HCT116 (cell line): ENCODE results near the gene CAPN3. TPM values are rescaled to one million over a fixed set of nuclear protein-coding genes. Genes with fewer than 3 reads are reported as not detected.

Experiments used
- ATAC-seq: fragments of 200-7000 bp; cut with Tn5 transposase; 2 replicates; pipeline ENCODE4 v1.9.1; 2020; ENCODE audit warnings: mild to moderate bottlenecking, moderate library complexity
- BruUV-seq: library from RNA; stranded (reverse); fragments of 400-500 nt; replicated peaks from 2 replicates; lab custom pipeline; 2021; lab: Mats Ljungman, UMichigan
- CTCF ChIA-PET: fragments of 300-600 bp; sonication (Branson Sonifier 250); formaldehyde crosslinking; loops from one replicate; lab custom pipeline; 2021; ENCODE audit warnings: antibody characterized with exemption; lab: Charles Lee
- POLR2A ChIA-PET: fragments of 300-600, 350-600 bp; sonication (Branson Sonifier 250); formaldehyde crosslinking; loops from one replicate; lab custom pipeline; 2021; ENCODE audit warnings: antibody characterized with exemption; lab: Charles Lee
- RAD21 ChIA-PET, 2 experiments: fragments of 300-600 bp; sonication (Branson Sonifier 250); formaldehyde crosslinking; loops; one replicate each; lab custom pipeline; 2023; ENCODE audit warnings: low total read pairs in 2 of 2; ENCODE audit not compliant: uncharacterized antibody in 2 of 2, unreplicated experiment in 2 of 2, low non-redundant PET in 1 of 2; lab: Charles Lee
- DNase-seq: peaks from one replicate; pipeline ENCODE4 v3.0.0-alpha.2; 2010; ENCODE audit warnings: low read depth, low spot score
- H2AFZ ChIP-seq: fragments of 200-600 bp; shearing (Covaris generic), sonication (generic); 2 replicates; pipeline ENCODE4 v1.6.1; 2017; ENCODE audit warnings: low read depth, mixed run types, mixed read lengths, antibody characterized with exemption, low read length; ENCODE audit not compliant: poor library complexity, severe bottlenecking
- H3K27ac ChIP-seq: 2 replicates; pipeline ENCODE4 v1.5.1; 2012; ENCODE audit warnings: low read depth, low read length
- H3K27me3 ChIP-seq: fragments of 200-600 bp; sonication (generic); 2 replicates; pipeline ENCODE4 v1.6.1; 2016; ENCODE audit warnings: mixed run types, low read length, mixed read lengths; ENCODE audit not compliant: insufficient read depth
- H3K36me3 ChIP-seq, 2 experiments: fragments of 200-500 bp in 1 of 2; fragments of 200-600 bp in 1 of 2; sonication (Bioruptor generic) in 1 of 2; sonication (generic) in 1 of 2; 2 replicates each; pipeline versions ENCODE4 v1.5.1 to v1.6.1; 2014 to 2016; ENCODE audit warnings: low read length in 2 of 2, inconsistent platforms in 1 of 2, mixed read lengths in 1 of 2, mixed run types in 1 of 2; ENCODE audit not compliant: insufficient read depth in 2 of 2, control insufficient read depth in 1 of 2
- H3K4me1 ChIP-seq, 2 experiments: fragments of 200-600 bp in 1 of 2; sonication (generic) in 1 of 2; 2 replicates each; pipeline versions ENCODE4 v1.5.1 to v1.6.1; 2012 to 2017; ENCODE audit warnings: low read length in 2 of 2, inconsistent platforms in 1 of 2, mild to moderate bottlenecking in 1 of 2, mixed read lengths in 1 of 2, mixed run types in 1 of 2, moderate library complexity in 1 of 2; ENCODE audit not compliant: insufficient read depth in 2 of 2, control insufficient read depth in 1 of 2
- H3K4me2 ChIP-seq: fragments of 200-600 bp; sonication (generic); 2 replicates; pipeline ENCODE4 v1.6.1; 2017; ENCODE audit warnings: mixed run types, low read length, mixed read lengths
- H3K4me3 ChIP-seq, 2 experiments: fragments of 200-600 bp in 1 of 2; sonication (generic) in 1 of 2; replicated peaks in 1 of 2; 2 replicates each; pipeline ENCODE4 v1.5.1; 2011 to 2016; ENCODE audit warnings: low read length in 2 of 2, control low read depth in 1 of 2, low read depth in 1 of 2, mild to moderate bottlenecking in 1 of 2, mixed read lengths in 1 of 2, mixed run types in 1 of 2
- H3K79me2 ChIP-seq: fragments of 200-600 bp; sonication (generic); 2 replicates; pipeline ENCODE4 v1.6.1; 2017; ENCODE audit warnings: mild to moderate bottlenecking, mixed run types, low read length, moderate library complexity, mixed read lengths; ENCODE audit not compliant: insufficient read depth
- H3K9ac ChIP-seq: fragments of 200-600 bp; sonication (generic); 2 replicates; pipeline ENCODE4 v1.6.1; 2016; ENCODE audit warnings: low read length, mixed read lengths
- H3K9me2 ChIP-seq: fragments of 200-600 bp; sonication (generic), shearing (Covaris generic); 2 replicates; pipeline ENCODE4 v1.6.1; 2017; ENCODE audit warnings: mixed run types, mild to moderate bottlenecking, moderate library complexity; ENCODE audit not compliant: insufficient read depth
- H3K9me3 ChIP-seq, 2 experiments: fragments of 200-500 bp in 1 of 2; fragments of 200-600 bp in 1 of 2; sonication (Bioruptor generic) in 1 of 2; sonication (generic) in 1 of 2; 2 replicates each; pipeline ENCODE4 v1.6.1; 2014 to 2017; ENCODE audit warnings: low read length in 2 of 2, mixed read lengths in 2 of 2, inconsistent platforms in 1 of 2, low read depth in 1 of 2, mild to moderate bottlenecking in 1 of 2, mixed run types in 1 of 2, moderate library complexity in 1 of 2; ENCODE audit not compliant: control insufficient read depth in 1 of 2, insufficient read depth in 1 of 2
- H4K20me1 ChIP-seq: fragments of 200-600 bp; sonication (generic), shearing (Covaris generic); 2 replicates; pipeline ENCODE4 v1.6.1; 2017; ENCODE audit warnings: mixed run types, mild to moderate bottlenecking, moderate library complexity; ENCODE audit not compliant: insufficient read depth
- CBX3 ChIP-seq: IDR thresholded peaks from 2 replicates; pipeline ENCODE4 v1.6.1; 2012; ENCODE audit warnings: low read depth
- CEBPB ChIP-seq: IDR thresholded peaks from 2 replicates; pipeline ENCODE4 v1.6.1; 2012; ENCODE audit warnings: low read depth
- EGR1 ChIP-seq: IDR thresholded peaks from 2 replicates; pipeline ENCODE4 v1.6.1; 2012; ENCODE audit warnings: low read depth
- EZH2 ChIP-seq: fragments of 200-600 bp; sonication (generic); IDR thresholded peaks from 2 replicates; pipeline ENCODE4 v1.6.1; 2017; ENCODE audit warnings: antibody characterized with exemption, mixed run types
- EZH2phosphoT487 ChIP-seq: fragments of 200-600 bp; IDR thresholded peaks from 2 replicates; pipeline ENCODE4 v1.6.1; 2018; ENCODE audit warnings: antibody characterized with exemption, borderline replicate concordance
- FOSL1 ChIP-seq: IDR thresholded peaks from 2 replicates; pipeline ENCODE4 v1.6.1; 2012; ENCODE audit warnings: low read depth
- JUND ChIP-seq: IDR thresholded peaks from 2 replicates; pipeline ENCODE4 v1.6.1; 2012
- RAD21 ChIP-seq: IDR thresholded peaks from 2 replicates; pipeline ENCODE4 v1.6.1; 2012; ENCODE audit warnings: low read depth, mild to moderate bottlenecking
- SIN3A ChIP-seq: IDR thresholded peaks from 2 replicates; pipeline ENCODE4 v1.6.1; 2012; ENCODE audit warnings: low read depth
- SP1 ChIP-seq: IDR thresholded peaks from 2 replicates; pipeline ENCODE4 v1.6.1; 2012; ENCODE audit warnings: low read depth
- SRF ChIP-seq: IDR thresholded peaks from 2 replicates; pipeline ENCODE4 v1.6.1; 2012; ENCODE audit warnings: low read depth
- TCF7L2 ChIP-seq: IDR thresholded peaks from 2 replicates; pipeline ENCODE4 v1.7.0; 2011; ENCODE audit warnings: borderline replicate concordance, inconsistent platforms; ENCODE audit not compliant: insufficient read depth, insufficient read length; ENCODE audit errors: extremely low read depth
- YY1 ChIP-seq: IDR thresholded peaks from 2 replicates; pipeline ENCODE4 v1.6.1; 2011; ENCODE audit warnings: low read length, low read depth, moderate library complexity, mild to moderate bottlenecking; ENCODE audit not compliant: insufficient replicate concordance; ENCODE audit errors: extremely low read depth
- ZFX ChIP-seq: fragments of 450-650 bp; IDR thresholded peaks from 2 replicates; pipeline ENCODE4 v1.6.1; 2017
- intact Hi-C: fragments of 100-400 bp; cut with micrococcal nuclease; formaldehyde crosslinking; loops from 2 replicates; pipeline ENCODE4 v1.10.0; 2022
- total RNA-seq: library from RNA; stranded (reverse); gene quantifications from one replicate; pipeline ENCODE4 v1.2.1, GENCODE V29; 2021; ENCODE audit not compliant: unreplicated experiment
- TF ChIP-seq, protein P1 (sequence below), 3 experiments: fragments of 200-600 bp in 1 of 3; sonication (generic) in 1 of 3; IDR thresholded peaks in 2 of 3; conservative IDR thresholded peaks in 1 of 3; 2 replicates each; pipeline ENCODE4 v1.5.1; 2012 to 2017; ENCODE audit warnings: low read depth in 2 of 3, low read length in 2 of 3, antibody characterized with exemption in 1 of 3, borderline replicate concordance in 1 of 3, control low read depth in 1 of 3, mild to moderate bottlenecking in 1 of 3, mixed read lengths in 1 of 3, mixed run types in 1 of 3, moderate library complexity in 1 of 3; ENCODE audit not compliant: insufficient read depth in 1 of 3
- TF ChIP-seq, protein P2 (sequence below): IDR thresholded peaks from 2 replicates; pipeline ENCODE4 v1.6.1; 2012
- TF ChIP-seq, protein P3 (sequence below): IDR thresholded peaks from 2 replicates; pipeline ENCODE4 v1.6.1; 2012
- TF ChIP-seq, protein P4 (sequence below): IDR thresholded peaks from 2 replicates; pipeline ENCODE4 v1.6.1; 2011; ENCODE audit warnings: mild to moderate bottlenecking, low read length, moderate library complexity; ENCODE audit not compliant: insufficient replicate concordance; ENCODE audit errors: extremely low read depth

Gene CAPN3
- total RNA-seq, 1 experiment from 2014 or later: 1.8 TPM

DNA sequence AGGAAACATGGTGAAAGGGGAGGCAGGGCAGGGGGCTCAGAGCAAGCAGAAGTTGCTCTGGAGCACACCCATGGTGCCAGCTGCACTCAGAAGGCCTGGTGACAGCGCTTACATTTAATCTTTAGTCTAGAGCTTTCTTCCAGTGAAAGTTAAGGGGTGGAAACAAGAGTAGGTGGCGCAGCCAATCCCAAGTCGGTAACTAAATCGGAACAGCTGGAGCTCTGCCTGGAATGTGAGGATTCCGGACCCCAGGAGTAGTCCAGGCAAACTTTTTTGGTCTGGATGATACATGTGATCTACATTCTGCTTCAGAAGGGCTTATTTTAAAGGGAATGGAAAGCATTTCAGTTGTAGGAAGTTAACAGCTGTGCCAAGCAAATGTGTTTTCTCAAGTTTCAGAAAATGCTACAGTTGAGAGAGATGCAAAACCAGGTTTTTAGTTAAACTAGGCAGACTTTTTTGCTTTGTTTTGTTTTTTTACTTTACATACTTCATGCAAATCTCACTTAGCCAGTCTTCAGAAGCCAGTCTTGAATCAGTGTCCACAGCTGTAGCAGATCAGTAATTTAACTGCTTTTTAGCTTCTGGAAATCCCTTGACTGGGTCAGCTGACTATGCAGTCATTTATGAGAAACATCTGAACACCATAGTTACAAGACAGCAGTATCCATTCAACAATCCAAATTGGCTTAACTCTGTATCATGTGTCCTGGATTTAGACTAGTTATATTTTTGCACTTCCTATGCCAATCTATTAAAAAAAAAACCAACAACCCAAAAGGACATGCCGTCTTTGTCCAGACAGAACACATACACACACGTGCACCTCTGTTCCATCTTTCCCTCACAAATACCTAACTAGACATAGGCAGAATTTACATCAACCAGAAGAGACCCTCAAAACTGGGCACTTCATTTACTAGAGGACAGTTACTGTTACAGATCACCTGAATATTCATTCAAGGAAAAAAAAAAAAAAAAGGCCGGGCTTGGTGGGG, 98.4 kb downstream of the CAPN3 start:
- H3K36me3 ChIP-seq: peaks cover 0 to 2% of the 10 kb centered on the region in 2 experiments; a peak in 2 of 4 replicates
- DNase-seq (no peak), ATAC-seq (no peak)
- ChIA-PET POLR2A (no interaction called here), RAD21 (no interaction called here), CTCF (interaction anchor here (1.0 kb wide), 1 partner anchor 14 kb away, joined by 3 read pairs; no protein-coding TSS in a partner anchor)
- no peaks in the 10 kb centered on the region for H4K20me1 ChIP-seq
- H3K79me2 ChIP-seq: no peaks in the 10 kb centered on the region
- H3K4me2 ChIP-seq: no peak overlapping the region
- H3K27me3 ChIP-seq: no peaks in the 10 kb centered on the region
- no peak overlapping the region for H3K4me3 ChIP-seq
- no peak overlapping the region for H3K27ac ChIP-seq
- intact Hi-C loops: no loop called here
- no peak overlapping the region for H2AFZ ChIP-seq
- no peak overlapping the region for H3K9ac ChIP-seq
- no TSS peak for BruUV-seq
- H3K4me1 ChIP-seq: no peaks in the 10 kb centered on the region
- no peaks in the 10 kb centered on the region for H3K9me3 ChIP-seq
- H3K9me2 ChIP-seq: no peaks in the 10 kb centered on the region
- TF ChIP-seq SRF (no peak), CEBPB (no peak), EZH2 (no peak), YY1 (no peak), CBX3 (no peak), FOSL1 (no peak), EGR1 (no peak), TCF7L2 (no peak), RAD21 (no peak), EZH2phosphoT487 (no peak), JUND (no peak), ZFX (no peak), SIN3A (no peak), SP1 (no peak)
- TF ChIP-seq, protein P1, sequence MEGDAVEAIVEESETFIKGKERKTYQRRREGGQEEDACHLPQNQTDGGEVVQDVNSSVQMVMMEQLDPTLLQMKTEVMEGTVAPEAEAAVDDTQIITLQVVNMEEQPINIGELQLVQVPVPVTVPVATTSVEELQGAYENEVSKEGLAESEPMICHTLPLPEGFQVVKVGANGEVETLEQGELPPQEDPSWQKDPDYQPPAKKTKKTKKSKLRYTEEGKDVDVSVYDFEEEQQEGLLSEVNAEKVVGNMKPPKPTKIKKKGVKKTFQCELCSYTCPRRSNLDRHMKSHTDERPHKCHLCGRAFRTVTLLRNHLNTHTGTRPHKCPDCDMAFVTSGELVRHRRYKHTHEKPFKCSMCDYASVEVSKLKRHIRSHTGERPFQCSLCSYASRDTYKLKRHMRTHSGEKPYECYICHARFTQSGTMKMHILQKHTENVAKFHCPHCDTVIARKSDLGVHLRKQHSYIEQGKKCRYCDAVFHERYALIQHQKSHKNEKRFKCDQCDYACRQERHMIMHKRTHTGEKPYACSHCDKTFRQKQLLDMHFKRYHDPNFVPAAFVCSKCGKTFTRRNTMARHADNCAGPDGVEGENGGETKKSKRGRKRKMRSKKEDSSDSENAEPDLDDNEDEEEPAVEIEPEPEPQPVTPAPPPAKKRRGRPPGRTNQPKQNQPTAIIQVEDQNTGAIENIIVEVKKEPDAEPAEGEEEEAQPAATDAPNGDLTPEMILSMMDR (IDR thresholded peaks at IDR 0.05 in 2 of 3, conservative IDR thresholded peaks at IDR 0.05 in 1 of 3; ENCODE audit: borderline replicate concordance in 1 of 3, insufficient read depth in 1 of 3, low read depth in 2 of 3, low read length in 2 of 3): no peak
- TF ChIP-seq, protein P2, sequence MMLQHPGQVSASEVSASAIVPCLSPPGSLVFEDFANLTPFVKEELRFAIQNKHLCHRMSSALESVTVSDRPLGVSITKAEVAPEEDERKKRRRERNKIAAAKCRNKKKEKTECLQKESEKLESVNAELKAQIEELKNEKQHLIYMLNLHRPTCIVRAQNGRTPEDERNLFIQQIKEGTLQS: no peak
- TF ChIP-seq, protein P3, sequence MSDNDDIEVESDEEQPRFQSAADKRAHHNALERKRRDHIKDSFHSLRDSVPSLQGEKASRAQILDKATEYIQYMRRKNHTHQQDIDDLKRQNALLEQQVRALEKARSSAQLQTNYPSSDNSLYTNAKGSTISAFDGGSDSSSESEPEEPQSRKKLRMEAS: no peak
- TF ChIP-seq, protein P4, sequence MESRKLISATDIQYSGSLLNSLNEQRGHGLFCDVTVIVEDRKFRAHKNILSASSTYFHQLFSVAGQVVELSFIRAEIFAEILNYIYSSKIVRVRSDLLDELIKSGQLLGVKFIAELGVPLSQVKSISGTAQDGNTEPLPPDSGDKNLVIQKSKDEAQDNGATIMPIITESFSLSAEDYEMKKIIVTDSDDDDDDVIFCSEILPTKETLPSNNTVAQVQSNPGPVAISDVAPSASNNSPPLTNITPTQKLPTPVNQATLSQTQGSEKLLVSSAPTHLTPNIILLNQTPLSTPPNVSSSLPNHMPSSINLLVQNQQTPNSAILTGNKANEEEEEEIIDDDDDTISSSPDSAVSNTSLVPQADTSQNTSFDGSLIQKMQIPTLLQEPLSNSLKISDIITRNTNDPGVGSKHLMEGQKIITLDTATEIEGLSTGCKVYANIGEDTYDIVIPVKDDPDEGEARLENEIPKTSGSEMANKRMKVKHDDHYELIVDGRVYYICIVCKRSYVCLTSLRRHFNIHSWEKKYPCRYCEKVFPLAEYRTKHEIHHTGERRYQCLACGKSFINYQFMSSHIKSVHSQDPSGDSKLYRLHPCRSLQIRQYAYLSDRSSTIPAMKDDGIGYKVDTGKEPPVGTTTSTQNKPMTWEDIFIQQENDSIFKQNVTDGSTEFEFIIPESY: no peak
